Measurements from ENCODE around the gene POLR1C.
A peak's percentile ranks its signal among the peaks of the same experiment; 100 is the strongest.

DNA sequence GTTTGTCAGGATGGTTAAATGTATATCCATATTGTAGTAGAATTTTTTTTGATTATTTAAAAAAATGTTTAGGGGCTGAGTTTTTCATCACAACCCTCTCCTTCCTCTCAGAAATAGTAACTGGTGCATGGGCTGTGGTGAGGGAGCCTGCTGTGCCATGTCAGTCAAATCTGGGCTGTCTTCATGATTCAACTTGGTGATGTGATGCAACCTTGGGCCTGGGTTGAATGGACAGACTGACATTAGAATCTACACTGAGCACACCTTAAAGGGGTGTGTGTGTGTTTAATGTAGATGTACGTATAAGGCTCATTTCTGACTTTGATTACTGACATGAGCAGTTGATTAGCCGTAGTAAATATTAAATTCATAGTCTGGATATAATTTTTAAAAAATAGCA is 35.8 kb upstream of the POLR1C start:
- no peak for TF ChIP-seq L3MBTL2 (conservative IDR thresholded peaks at IDR 0.05)
- no peak for TF ChIP-seq SUZ12 (IDR thresholded peaks at IDR 0.05)
- TF ChIP-seq, protein P1, sequence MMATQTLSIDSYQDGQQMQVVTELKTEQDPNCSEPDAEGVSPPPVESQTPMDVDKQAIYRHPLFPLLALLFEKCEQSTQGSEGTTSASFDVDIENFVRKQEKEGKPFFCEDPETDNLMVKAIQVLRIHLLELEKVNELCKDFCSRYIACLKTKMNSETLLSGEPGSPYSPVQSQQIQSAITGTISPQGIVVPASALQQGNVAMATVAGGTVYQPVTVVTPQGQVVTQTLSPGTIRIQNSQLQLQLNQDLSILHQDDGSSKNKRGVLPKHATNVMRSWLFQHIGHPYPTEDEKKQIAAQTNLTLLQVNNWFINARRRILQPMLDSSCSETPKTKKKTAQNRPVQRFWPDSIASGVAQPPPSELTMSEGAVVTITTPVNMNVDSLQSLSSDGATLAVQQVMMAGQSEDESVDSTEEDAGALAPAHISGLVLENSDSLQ (IDR thresholded peaks at IDR 0.05): peak; percentile 60
- TF ChIP-seq ELF4 (IDR thresholded peaks at IDR 0.05): no peak
- no peak for TF ChIP-seq NFRKB (IDR thresholded peaks at IDR 0.05)
- TF ChIP-seq ARNT (IDR thresholded peaks at IDR 0.05): no peak
- TF ChIP-seq FOXA1 (IDR thresholded peaks at IDR 0.05): no peak
- TF ChIP-seq BHLHE40 (IDR thresholded peaks at IDR 0.05; ENCODE audit: borderline replicate concordance): no peak
